ENCODE data around the gene ORC5.

GRCh38 chr7:104252409-104253134 is 44.8 kb upstream of the ORC5 start:
- TF ChIP-seq FOXM1 (IDR thresholded peaks at IDR 0.05; ENCODE audit: borderline replicate concordance) (no peak), ELF4 (IDR thresholded peaks at IDR 0.05) (no peak), SP1 (IDR thresholded peaks at IDR 0.05) (no peak), FOXK2 (IDR thresholded peaks at IDR 0.05) (no peak)
